Activated CD8-positive, alpha-beta T cell treated with anti-CD3 and anti-CD28 coated beads for 36 hours (primary cell): ENCODE results near the gene WDTC1. TPM values are rescaled to one million over a fixed set of nuclear protein-coding genes. Genes with fewer than 3 reads are reported as not detected.
"Not testable (repeated sequence)": the region's sequence is repeated elsewhere in the genome, so short reads cannot be mapped to it uniquely, and the experiment has no call there.

ENCODE experiments used
- ATAC-seq: fragments of 200-7000 bp; cut with Tn5 transposase; one replicate; pipeline ENCODE4 v1.10.0; 2021; ENCODE audit warnings: mild to moderate bottlenecking, moderate library complexity
- CTCF ChIA-PET: fragments of 350-600 bp; sonication (Branson Sonifier 250); formaldehyde crosslinking; loops from one replicate; lab custom pipeline; 2021; ENCODE audit warnings: antibody characterized with exemption; lab: Charles Lee
- POLR2A ChIA-PET: fragments of 350-600 bp; sonication (Branson Sonifier 250); formaldehyde crosslinking; loops from one replicate; lab custom pipeline; 2021; ENCODE audit warnings: antibody characterized with exemption; lab: Charles Lee
- DNase-seq: peaks from one replicate; pipeline ENCODE4 v3.0.0-alpha.2; 2020
- H3K27ac Mint-ChIP-seq: one replicate; pipeline ENCODE4 v1.8.0; 2021; ENCODE audit warnings: mild to moderate bottlenecking, mixed read lengths
- H3K27me3 Mint-ChIP-seq: one replicate; pipeline ENCODE4 v1.8.0; 2021; ENCODE audit warnings: mixed read lengths
- H3K36me3 Mint-ChIP-seq: one replicate; pipeline ENCODE4 v1.8.0; 2021; ENCODE audit warnings: low read depth, mixed read lengths
- H3K4me1 Mint-ChIP-seq: one replicate; pipeline ENCODE4 v1.8.0; 2021; ENCODE audit warnings: low read depth, mixed read lengths
- H3K4me3 Mint-ChIP-seq: one replicate; pipeline ENCODE4 v1.8.0; 2021; ENCODE audit warnings: mild to moderate bottlenecking, moderate library complexity, mixed read lengths
- H3K9me3 Mint-ChIP-seq: one replicate; pipeline ENCODE4 v1.8.0; 2021; ENCODE audit warnings: mixed read lengths
- intact Hi-C: fragments of 100-400 bp; cut with micrococcal nuclease; formaldehyde crosslinking; loops from one replicate; pipeline ENCODE4 v1.10.0; 2022
- total RNA-seq, 2 experiments: library from RNA; stranded (reverse); gene quantifications; one replicate each; pipeline ENCODE4 v1.2.3, GENCODE V29; 2021
- TF ChIP-seq, protein P1 (sequence below): fragments of 200-600 bp; IDR thresholded peaks from one replicate; pipeline ENCODE4 v1.8.0; 2022; ENCODE audit warnings: antibody characterized with exemption, mild to moderate bottlenecking

Gene WDTC1, protein sequence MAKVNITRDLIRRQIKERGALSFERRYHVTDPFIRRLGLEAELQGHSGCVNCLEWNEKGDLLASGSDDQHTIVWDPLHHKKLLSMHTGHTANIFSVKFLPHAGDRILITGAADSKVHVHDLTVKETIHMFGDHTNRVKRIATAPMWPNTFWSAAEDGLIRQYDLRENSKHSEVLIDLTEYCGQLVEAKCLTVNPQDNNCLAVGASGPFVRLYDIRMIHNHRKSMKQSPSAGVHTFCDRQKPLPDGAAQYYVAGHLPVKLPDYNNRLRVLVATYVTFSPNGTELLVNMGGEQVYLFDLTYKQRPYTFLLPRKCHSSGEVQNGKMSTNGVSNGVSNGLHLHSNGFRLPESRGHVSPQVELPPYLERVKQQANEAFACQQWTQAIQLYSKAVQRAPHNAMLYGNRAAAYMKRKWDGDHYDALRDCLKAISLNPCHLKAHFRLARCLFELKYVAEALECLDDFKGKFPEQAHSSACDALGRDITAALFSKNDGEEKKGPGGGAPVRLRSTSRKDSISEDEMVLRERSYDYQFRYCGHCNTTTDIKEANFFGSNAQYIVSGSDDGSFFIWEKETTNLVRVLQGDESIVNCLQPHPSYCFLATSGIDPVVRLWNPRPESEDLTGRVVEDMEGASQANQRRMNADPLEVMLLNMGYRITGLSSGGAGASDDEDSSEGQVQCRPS
- total RNA-seq, result 10 to 100 TPM; 18.0 to 19.0 TPM

DNA sequence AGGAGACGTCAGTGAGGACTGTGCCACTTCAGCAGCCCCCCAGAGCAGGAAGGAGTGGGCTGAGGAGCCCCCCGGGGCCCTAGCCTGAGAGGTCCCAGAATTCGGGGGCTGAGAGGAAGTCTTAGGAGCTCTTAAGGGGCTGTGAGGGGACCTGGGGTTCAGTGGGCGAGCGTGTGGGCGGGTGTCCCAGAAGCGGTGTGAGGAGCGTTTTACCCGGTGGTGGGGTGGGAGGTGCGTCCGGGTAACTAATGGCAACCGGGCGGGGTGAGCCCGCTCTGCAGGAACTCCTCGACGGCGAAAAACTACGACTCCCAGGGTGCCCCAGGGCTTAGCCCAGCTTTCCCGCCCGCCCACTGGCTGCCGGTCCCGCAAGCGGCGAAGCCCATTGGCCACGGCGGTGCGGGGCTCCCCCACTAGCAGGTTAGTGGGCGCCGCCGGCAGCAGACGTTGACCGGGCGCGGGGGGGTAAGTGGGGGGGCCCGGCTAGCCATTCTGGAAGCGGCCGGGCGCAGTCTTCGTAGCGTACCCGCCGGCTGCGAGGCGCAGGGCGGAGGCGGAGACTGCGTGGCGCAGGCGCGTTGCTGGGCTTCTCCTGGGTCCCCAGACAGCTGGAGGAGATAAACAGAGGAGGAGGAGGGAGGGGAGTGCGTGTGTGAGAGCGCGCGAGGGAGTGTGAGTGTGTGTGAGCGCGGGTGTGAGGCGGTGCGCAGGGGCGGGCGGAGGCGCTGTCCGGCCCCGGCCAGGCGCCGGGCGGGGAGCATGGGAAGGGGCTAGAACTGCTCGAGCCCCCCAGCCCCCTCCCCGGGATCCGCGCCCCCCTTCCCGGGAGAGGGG is at the start of gene WDTC1:
TSS of gene WDTC1 (plus strand) at position 584 of the 834 bp plus-strand sequence. CDS start 26,423 bp downstream, outside the sequence.
- Mint-ChIP-seq H3K27ac (peak within 1 kb of the TSS; percentile 95), H3K4me3 (peak within 1 kb of the TSS; percentile 95), H3K27me3 (no peaks in the 10 kb centered on the region), H3K9me3 (no peaks in the 10 kb centered on the region), H3K4me1 (peaks cover 31% of the 10 kb centered on the region), H3K36me3 (peaks cover 1% of the 10 kb centered on the region)
- POLR2A ChIA-PET, result interaction anchor here (0.6 to 1.0 kb wide), 3 partner anchors 9 to 310 kb away, joined by 3 to 5 read pairs (median 3); no protein-coding TSS in a partner anchor
- CTCF ChIA-PET, result interaction anchor here (1.2 to 1.5 kb wide), 2 partner anchors 67 to 337 kb away, joined by 3 read pairs; no protein-coding TSS in a partner anchor
- ATAC-seq (peak; percentile 90), DNase-seq (peak; percentile 98)
- TF ChIP-seq, protein P1, sequence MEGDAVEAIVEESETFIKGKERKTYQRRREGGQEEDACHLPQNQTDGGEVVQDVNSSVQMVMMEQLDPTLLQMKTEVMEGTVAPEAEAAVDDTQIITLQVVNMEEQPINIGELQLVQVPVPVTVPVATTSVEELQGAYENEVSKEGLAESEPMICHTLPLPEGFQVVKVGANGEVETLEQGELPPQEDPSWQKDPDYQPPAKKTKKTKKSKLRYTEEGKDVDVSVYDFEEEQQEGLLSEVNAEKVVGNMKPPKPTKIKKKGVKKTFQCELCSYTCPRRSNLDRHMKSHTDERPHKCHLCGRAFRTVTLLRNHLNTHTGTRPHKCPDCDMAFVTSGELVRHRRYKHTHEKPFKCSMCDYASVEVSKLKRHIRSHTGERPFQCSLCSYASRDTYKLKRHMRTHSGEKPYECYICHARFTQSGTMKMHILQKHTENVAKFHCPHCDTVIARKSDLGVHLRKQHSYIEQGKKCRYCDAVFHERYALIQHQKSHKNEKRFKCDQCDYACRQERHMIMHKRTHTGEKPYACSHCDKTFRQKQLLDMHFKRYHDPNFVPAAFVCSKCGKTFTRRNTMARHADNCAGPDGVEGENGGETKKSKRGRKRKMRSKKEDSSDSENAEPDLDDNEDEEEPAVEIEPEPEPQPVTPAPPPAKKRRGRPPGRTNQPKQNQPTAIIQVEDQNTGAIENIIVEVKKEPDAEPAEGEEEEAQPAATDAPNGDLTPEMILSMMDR, result no peak
- intact Hi-C loops, result no loop called here

DNA sequence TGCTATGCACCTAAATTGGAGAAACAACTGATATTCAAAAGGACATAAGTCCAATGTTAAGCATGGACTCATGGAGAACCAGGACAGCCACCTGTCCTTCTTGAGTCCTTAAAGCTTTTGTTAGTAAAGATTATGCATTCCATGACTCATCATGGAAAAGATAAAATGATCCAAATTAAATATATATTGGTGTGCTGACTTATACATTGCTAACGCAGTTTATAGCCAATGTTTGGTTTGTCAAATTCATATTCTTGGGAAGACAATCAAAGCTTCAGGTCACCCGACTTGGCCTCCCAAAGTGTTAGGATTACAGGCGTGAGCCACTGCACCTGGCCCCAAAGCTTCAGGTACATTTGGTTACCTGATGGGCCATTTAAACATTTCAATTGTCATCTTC is 49.8 kb upstream of the WDTC1 start:
- POLR2A ChIA-PET, H3K27me3 Mint-ChIP-seq, intact Hi-C loops, H3K9me3 Mint-ChIP-seq, ATAC-seq, DNase-seq, H3K4me3 Mint-ChIP-seq, H3K36me3 Mint-ChIP-seq, H3K4me1 Mint-ChIP-seq, H3K27ac Mint-ChIP-seq: not testable (repeated sequence)
- CTCF ChIA-PET, result interaction anchor here (1.2 to 1.3 kb wide), 2 partner anchors 72 to 113 kb away, joined by 3 read pairs; no protein-coding TSS in a partner anchor

DNA sequence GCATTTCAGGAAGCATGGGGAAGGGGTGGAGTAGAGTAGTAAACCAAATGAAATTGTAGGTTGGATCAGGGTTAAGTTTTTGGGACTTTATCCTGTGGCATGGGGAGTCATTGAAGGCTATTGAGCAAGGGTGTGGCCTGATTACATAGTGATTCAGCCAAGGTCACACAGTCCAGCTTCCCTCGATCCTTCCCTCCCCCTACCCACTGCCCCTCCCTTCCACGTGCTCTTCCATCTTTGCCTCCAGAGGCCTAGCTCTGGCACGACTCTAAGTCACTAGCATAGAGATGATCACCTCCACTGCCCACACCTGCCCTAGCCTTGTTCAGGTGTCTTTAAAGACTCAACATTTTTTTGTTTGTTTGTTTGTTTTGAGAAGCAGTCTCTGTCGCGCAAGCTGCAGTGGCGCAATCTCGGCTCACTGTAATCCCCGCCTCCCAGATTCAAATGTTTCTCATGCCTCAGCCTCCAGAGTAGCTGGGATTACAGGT is 42.3 kb upstream of the WDTC1 start:
- ChIA-PET CTCF (interaction anchor here (1.2 kb wide), 1 partner anchor 146 kb away, joined by 3 read pairs; no protein-coding TSS in a partner anchor), POLR2A (interaction anchor here (0.7 kb wide), 1 partner anchor 290 kb away, joined by 3 read pairs; no protein-coding TSS in a partner anchor)
- no peaks in the 10 kb centered on the region for H3K36me3 Mint-ChIP-seq
- H3K27me3 Mint-ChIP-seq, result no peaks in the 10 kb centered on the region
- TF ChIP-seq, protein P1, result no peak
- intact Hi-C loops, result no loop called here
- DNase-seq (no peak), ATAC-seq (no peak)
- H3K4me1 Mint-ChIP-seq, result no peaks in the 10 kb centered on the region
- no peaks in the 10 kb centered on the region for H3K9me3 Mint-ChIP-seq
- no peak overlapping the region for H3K4me3 Mint-ChIP-seq
- no peak overlapping the region for H3K27ac Mint-ChIP-seq

DNA sequence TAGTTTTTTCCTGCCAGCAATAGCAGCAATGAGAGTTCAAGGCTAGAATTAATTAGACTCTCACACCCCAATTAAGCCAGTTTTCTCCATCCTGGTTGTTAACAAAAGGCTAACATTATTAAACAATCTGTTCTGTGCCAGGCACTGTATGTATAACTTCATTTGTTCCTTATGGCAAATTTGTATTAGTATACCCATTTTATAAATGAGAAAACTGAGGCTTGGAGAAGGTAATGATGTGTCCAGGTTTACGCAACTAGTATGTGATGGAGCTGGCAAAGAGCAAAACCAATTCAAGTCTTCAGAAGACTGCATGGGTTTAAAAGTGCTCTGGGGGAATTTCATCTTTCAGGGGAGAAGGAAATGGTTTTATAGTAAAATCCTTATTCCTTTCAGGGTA is 41.2 kb upstream of the WDTC1 start:
- H3K36me3 Mint-ChIP-seq, result no peaks in the 10 kb centered on the region
- intact Hi-C loops, result no loop called here
- POLR2A ChIA-PET, result no interaction called here
- CTCF ChIA-PET, result interaction anchor here (1.1 to 1.2 kb wide), 2 partner anchors 91 to 147 kb away, joined by 3 read pairs; no protein-coding TSS in a partner anchor
- no peak overlapping the region for H3K27ac Mint-ChIP-seq
- H3K4me1 Mint-ChIP-seq, result peaks cover 3% of the 10 kb centered on the region
- H3K4me3 Mint-ChIP-seq, result no peak overlapping the region
- ATAC-seq, result no peak
- no peak for DNase-seq
- H3K27me3 Mint-ChIP-seq, result no peaks in the 10 kb centered on the region
- H3K9me3 Mint-ChIP-seq, result no peaks in the 10 kb centered on the region
- TF ChIP-seq, protein P1, result no peak

DNA sequence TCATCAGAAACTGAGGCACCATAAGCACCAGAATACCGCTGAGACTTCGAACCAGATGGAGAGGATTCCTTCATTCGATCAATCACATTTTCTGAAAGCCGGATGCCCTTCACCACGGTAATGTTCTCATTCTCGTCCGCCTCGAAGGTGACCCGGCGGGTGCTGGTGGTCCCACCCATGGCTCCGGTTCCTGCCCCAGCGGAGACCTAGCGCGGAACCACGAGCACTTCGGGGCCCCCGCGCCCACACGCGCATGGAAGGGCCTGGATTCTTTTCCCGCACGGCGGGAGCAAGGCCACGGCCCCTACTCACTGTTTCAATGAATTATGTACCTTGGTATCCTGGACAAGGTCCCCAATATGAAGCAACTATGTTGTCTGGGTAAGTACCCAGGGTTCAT is 33.1 kb upstream of the WDTC1 start:
- ATAC-seq (no peak), DNase-seq (no peak)
- no peaks in the 10 kb centered on the region for H3K9me3 Mint-ChIP-seq
- no peaks in the 10 kb centered on the region for H3K36me3 Mint-ChIP-seq
- H3K4me1 Mint-ChIP-seq, result peaks cover 4% of the 10 kb centered on the region
- no peaks in the 10 kb centered on the region for H3K27me3 Mint-ChIP-seq
- TF ChIP-seq, protein P1, result no peak
- intact Hi-C loops, result no loop called here
- H3K27ac Mint-ChIP-seq, result no peak overlapping the region
- ChIA-PET CTCF (interaction anchor here (1.1 to 1.2 kb wide), 3 partner anchors 83 to 156 kb away, joined by 3 to 4 read pairs (median 3); no protein-coding TSS in a partner anchor), POLR2A (no interaction called here)
- no peak overlapping the region for H3K4me3 Mint-ChIP-seq
